DOHH2 (cell line): ENCODE data around the gene TUFT1.

Source experiments
- EZH2phosphoT487 ChIP-seq: fragments of 200-600 bp; sonication (generic); IDR thresholded peaks from 2 replicates; pipeline ENCODE4 v1.6.1; 2017; ENCODE audit warnings: borderline replicate concordance, mild to moderate bottlenecking, antibody characterized with exemption, low read length, moderate library complexity, mixed read lengths
- TF ChIP-seq, protein P1 (sequence below): fragments of 200-600 bp; sonication (generic); IDR thresholded peaks from one replicate; pipeline ENCODE4 v1.5.1; 2014; ENCODE audit warnings: antibody characterized with exemption, mild to moderate bottlenecking, low read depth, low read length; ENCODE audit not compliant: poor library complexity, severe bottlenecking

- TF ChIP-seq EZH2phosphoT487 = no peak
- TF ChIP-seq, protein P1, sequence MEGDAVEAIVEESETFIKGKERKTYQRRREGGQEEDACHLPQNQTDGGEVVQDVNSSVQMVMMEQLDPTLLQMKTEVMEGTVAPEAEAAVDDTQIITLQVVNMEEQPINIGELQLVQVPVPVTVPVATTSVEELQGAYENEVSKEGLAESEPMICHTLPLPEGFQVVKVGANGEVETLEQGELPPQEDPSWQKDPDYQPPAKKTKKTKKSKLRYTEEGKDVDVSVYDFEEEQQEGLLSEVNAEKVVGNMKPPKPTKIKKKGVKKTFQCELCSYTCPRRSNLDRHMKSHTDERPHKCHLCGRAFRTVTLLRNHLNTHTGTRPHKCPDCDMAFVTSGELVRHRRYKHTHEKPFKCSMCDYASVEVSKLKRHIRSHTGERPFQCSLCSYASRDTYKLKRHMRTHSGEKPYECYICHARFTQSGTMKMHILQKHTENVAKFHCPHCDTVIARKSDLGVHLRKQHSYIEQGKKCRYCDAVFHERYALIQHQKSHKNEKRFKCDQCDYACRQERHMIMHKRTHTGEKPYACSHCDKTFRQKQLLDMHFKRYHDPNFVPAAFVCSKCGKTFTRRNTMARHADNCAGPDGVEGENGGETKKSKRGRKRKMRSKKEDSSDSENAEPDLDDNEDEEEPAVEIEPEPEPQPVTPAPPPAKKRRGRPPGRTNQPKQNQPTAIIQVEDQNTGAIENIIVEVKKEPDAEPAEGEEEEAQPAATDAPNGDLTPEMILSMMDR = no peak
These were observed 39.5 kb downstream of the TUFT1 start for GRCh38 chr1:151579436-151580225.
